HEK293 (cell line): ENCODE measurements around the gene CHSY1.

Source experiments
- CTCF ChIA-PET: fragments of 350-600 bp; formaldehyde crosslinking; extraction: SDS; loops from one replicate; lab custom pipeline; 2021; ENCODE audit warnings: antibody characterized with exemption; lab: Yijun Ruan, JAX
- POLR2A ChIA-PET: fragments of 300-600 bp; formaldehyde crosslinking; extraction: SDS; loops from one replicate; lab custom pipeline; 2020; ENCODE audit warnings: antibody characterized with exemption, inconsistent platforms; lab: Yijun Ruan, JAX
- H3K27ac ChIP-seq: fragments of 200-500 bp; sonication (Bioruptor generic); 2 replicates; pipeline ENCODE4 v1.5.1; 2014; ENCODE audit warnings: low read depth, low read length, control low read depth, inconsistent platforms; ENCODE audit errors: extremely low read depth
- H3K36me3 ChIP-seq, 2 experiments: fragments of 200-500 bp in 1 of 2; sonication (Bioruptor generic) in 1 of 2; 1 replicate in 1 of 2; 2 replicates in 1 of 2; pipeline ENCODE4 v1.5.1; 2014 to 2017; ENCODE audit warnings: inconsistent platforms in 2 of 2, low read length in 2 of 2; ENCODE audit not compliant: control insufficient read depth in 2 of 2, insufficient read depth in 1 of 2
- H3K4me1 ChIP-seq: fragments of 200-500 bp; sonication (Bioruptor generic); 2 replicates; pipeline ENCODE4 v1.5.1; 2014; ENCODE audit warnings: mild to moderate bottlenecking, low read length, inconsistent platforms; ENCODE audit not compliant: control insufficient read depth, insufficient read depth
- H3K4me3 ChIP-seq: 2 replicates; pipeline ENCODE4 v1.5.1; 2011; ENCODE audit warnings: low read depth, mild to moderate bottlenecking, control low read depth, low read length, moderate library complexity
- H3K9me3 ChIP-seq: fragments of 200-500 bp; sonication (Bioruptor generic); 2 replicates; pipeline ENCODE4 v1.5.1; 2014; ENCODE audit warnings: low read depth, low read length, inconsistent platforms; ENCODE audit not compliant: control insufficient read depth, insufficient read depth
- AEBP2 ChIP-seq: fragments of 450-650 bp; formaldehyde crosslinking; IDR thresholded peaks from 2 replicates; pipeline ENCODE4 v1.5.1; 2016; ENCODE audit warnings: missing biosample characterization, missing genetic modification characterization, borderline replicate concordance
- ELK4 ChIP-seq: IDR thresholded peaks from 2 replicates; pipeline ENCODE4 v1.6.1; 2011; ENCODE audit warnings: mild to moderate bottlenecking, low read depth, low read length, borderline replicate concordance
- GFI1B ChIP-seq: fragments of 450-650 bp; formaldehyde crosslinking; IDR thresholded peaks from 2 replicates; pipeline ENCODE4 v1.5.1; 2016; ENCODE audit warnings: missing biosample characterization, missing genetic modification characterization
- HIC1 ChIP-seq: fragments of 450-650 bp; formaldehyde crosslinking; IDR thresholded peaks from 2 replicates; pipeline ENCODE4 v1.5.1; 2016; ENCODE audit warnings: missing biosample characterization, missing genetic modification characterization
- PRDM6 ChIP-seq: fragments of 450-650 bp; formaldehyde crosslinking; IDR thresholded peaks from 2 replicates; pipeline ENCODE4 v1.5.1; 2017; ENCODE audit warnings: missing biosample characterization, missing genetic modification characterization
- SETDB1 ChIP-seq: IDR thresholded peaks from one replicate; pipeline ENCODE4 v1.6.1; 2017; ENCODE audit warnings: mild to moderate bottlenecking, low read length, moderate library complexity, mixed read lengths; ENCODE audit not compliant: insufficient read length
- ZNF138 ChIP-seq: fragments of 450-650 bp; formaldehyde crosslinking; IDR thresholded peaks from 2 replicates; pipeline ENCODE4 v1.5.1; 2016; ENCODE audit warnings: missing biosample characterization, missing genetic modification characterization, borderline replicate concordance
- ZNF18 ChIP-seq: fragments of 450-650 bp; formaldehyde crosslinking; IDR thresholded peaks from 2 replicates; pipeline ENCODE4 v1.5.1; 2016; ENCODE audit warnings: missing biosample characterization, missing genetic modification characterization
- ZNF202 ChIP-seq: fragments of 450-650 bp; formaldehyde crosslinking; IDR thresholded peaks from 2 replicates; pipeline ENCODE4 v1.5.1; 2016; ENCODE audit warnings: missing biosample characterization, missing genetic modification characterization, borderline replicate concordance
- ZNF394 ChIP-seq: fragments of 450-650 bp; formaldehyde crosslinking; IDR thresholded peaks from 2 replicates; pipeline ENCODE4 v1.5.1; 2016; ENCODE audit warnings: missing biosample characterization, missing genetic modification characterization, mild to moderate bottlenecking, moderate library complexity, borderline replicate concordance
- ZNF548 ChIP-seq: fragments of 450-650 bp; formaldehyde crosslinking; IDR thresholded peaks from 2 replicates; pipeline ENCODE4 v1.5.1; 2016; ENCODE audit warnings: missing biosample characterization, missing genetic modification characterization

Gene CHSY1

GRCh38 chr15:101264011-101264410, 12.2 kb upstream of the CHSY1 start:
- TF ChIP-seq ZNF548 (tag by site-specific recombination) (no peak), ELK4 (no peak), PRDM6 (tag by site-specific recombination) (no peak), ZNF394 (tag by site-specific recombination) (no peak)
- Histone ChIP-seq H3K4me1 (no peaks in the 10 kb centered on the region), H3K36me3 (peaks cover 0 to 5% of the 10 kb centered on the region in 2 experiments; a peak in 1 of 3 replicates), H3K27ac (no peak overlapping the region), H3K4me3 (no peak overlapping the region), H3K9me3 (no peaks in the 10 kb centered on the region)
- ChIA-PET POLR2A (interaction anchor here (0.9 kb wide), 1 partner anchor 12 kb away, joined by 4 read pairs; the partner anchor contains the start of gene CHSY1), CTCF (interaction anchor here (0.9 to 1.1 kb wide), 2 partner anchors 248 to 252 kb away, joined by 4 to 5 read pairs; no protein-coding TSS in a partner anchor)

- POLR2A ChIA-PET, result no interaction called here
- TF ChIP-seq SETDB1, result no peak
- TF ChIP-seq ZNF138 (tag by site-specific recombination), result no peak
- no peak for TF ChIP-seq AEBP2 (tag by site-specific recombination)
- no peak for TF ChIP-seq HIC1 (tag by site-specific recombination)
- TF ChIP-seq ZNF202 (tag by site-specific recombination), result no peak
- TF ChIP-seq ZNF18, result no peak
- TF ChIP-seq GFI1B, result no peak
- no peak for TF ChIP-seq ELK4
Observed at GRCh38 chr15:101262551-101262950, 10.7 kb upstream of the CHSY1 start.

More at GRCh38 chr15:101262551-101262950, 10.7 kb upstream of the CHSY1 start:
- H3K4me1 ChIP-seq, result no peaks in the 10 kb centered on the region
- no peak overlapping the region for H3K4me3 ChIP-seq
- no peaks in the 10 kb centered on the region for H3K9me3 ChIP-seq
- CTCF ChIA-PET, result interaction anchor here (0.6 to 1.8 kb wide), 6 partner anchors 10 to 630 kb away, joined by 3 to 14 read pairs (median 4); no protein-coding TSS in a partner anchor
- H3K27ac ChIP-seq, result no peak overlapping the region
- H3K36me3 ChIP-seq, result no peaks in the 10 kb centered on the region
